ENCODE measurements around the gene LRRC25. TPM values are rescaled to one million over a fixed set of nuclear protein-coding genes. Genes with fewer than 3 reads are reported as not detected.
A peak's percentile ranks its signal among the peaks of the same experiment; 100 is the strongest.
"Not testable (repeated sequence)": the region's sequence is repeated elsewhere in the genome, so short reads cannot be mapped to it uniquely, and the experiment has no call there.

LRRC25 gene
- total RNA-seq, 1 experiment from 2014 or later, result not detected

DNA sequence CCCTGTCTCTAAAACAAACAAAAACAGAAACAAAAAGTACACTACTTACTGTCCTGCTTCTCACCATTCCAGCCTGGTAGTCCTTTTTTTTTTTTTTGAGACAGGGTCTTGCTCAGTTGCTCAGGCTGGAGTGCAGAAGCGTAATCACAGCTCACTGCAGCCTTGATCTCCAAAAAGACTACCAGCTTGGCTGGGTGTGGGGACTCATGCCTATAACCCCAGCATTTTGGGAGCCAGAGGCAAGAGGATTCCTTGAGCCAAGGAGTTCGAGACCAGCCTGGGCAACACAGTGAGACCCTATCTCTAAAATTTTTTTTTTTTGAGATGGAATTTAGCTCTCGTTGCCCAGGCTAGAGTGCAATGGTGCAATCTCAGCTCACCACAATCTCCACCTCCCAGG is 16.6 kb downstream of the LRRC25 start:
- DNase-seq (ENCODE audit: low spot score), result no peak

DNA sequence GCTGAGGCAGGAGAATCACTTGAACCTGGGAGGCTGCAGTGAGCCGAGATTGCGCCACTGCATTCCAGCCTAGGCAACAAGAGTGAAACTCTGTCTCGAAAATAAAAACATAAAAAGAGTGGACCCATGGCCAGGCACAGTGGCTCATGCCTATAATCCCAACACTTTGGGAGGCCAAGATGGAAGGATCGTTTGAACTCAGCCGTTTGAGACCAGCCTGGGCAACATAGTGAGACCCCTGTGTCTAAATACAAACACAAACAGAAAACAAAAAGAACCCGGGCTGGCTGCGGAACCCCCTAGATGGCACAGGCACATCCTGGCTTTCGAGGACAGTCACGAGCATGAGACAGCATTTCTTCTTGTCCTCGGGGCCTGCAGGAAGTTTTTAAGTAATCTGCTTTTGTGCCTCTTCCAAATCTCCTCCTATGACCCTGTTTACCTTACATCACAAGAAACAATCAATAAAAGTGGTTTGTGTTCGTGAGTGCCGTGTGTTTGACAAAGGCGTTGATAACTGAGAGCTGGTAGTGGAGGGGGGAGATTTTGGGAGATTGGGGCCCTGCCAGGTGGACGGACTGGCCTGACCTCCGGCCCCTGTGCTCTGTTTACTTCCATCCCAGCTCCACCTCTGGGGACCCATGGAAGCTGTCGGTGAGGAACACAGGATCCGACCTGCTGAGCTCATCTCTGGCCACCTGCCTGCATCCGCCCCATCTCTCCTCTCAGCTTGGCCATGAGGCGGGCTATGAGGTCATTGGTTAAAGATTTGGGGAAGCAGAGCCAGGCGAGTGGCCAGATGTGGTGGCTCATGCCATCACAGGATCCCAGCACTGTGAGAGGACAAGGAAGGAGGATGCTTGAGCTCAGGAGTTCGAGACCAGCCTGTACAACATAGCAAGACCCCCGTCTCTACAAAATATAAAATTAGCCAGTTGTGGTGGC is 17.3 kb downstream of the LRRC25 start:
- DNase-seq (ENCODE audit: low spot score), result peak; percentile 99

DNA sequence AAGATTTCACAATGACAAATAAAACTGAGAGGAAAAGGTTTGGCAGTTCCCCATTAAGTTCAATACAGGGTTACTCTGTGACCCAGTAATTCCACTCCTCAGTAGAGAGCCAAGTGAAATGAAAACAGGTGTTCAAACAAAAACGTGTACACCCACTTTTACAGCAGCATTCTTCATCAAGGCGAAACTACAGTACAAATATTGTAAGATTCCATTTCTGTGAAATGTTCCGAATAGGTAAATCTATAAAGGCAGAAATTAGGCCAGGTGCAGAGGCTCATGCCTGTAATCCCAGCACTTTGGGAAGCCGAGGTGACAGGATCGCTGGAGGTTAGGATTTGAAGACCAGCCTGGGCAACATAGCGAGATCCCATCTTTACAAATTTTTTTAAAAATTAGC is 20.4 kb downstream of the LRRC25 start:
- no peak for DNase-seq (ENCODE audit: low spot score)

DNA sequence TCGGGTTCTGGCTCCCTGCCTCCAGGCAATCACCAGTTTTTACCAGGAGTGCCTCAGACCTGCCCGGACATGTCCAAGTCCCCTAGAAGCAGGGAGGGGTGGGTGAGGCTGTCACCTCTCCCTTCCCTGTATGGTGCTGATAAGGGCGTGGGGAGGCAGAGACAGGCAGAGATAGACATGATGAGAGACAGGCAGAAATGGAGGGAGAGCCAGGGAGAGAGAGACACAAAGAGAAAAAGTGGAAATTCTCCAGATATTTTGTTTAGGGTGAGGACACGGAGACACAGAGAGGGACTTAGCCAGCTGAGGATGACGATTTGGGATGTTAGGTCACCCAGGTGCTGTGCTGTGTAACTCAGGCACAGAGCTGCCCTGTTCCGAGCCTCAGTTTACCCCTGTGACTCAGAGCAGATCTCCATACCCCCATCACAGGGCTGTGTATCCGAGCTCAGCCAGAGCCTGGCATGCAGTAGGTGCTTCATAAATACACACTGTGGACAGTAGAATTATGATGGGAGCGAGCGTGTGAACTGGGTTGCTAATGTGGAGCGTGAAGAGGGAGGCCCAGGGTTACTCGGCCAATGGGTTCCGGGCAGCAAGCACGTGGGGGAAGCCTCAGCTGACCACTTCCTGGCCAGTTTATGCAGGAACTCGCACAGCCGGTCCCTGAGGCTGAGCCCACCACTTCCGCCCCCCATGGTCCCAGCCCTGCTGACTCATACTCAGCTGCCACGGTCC is 23.4 kb downstream of the LRRC25 start:
- peak; percentile 100 for DNase-seq (ENCODE audit: low spot score)

DNA sequence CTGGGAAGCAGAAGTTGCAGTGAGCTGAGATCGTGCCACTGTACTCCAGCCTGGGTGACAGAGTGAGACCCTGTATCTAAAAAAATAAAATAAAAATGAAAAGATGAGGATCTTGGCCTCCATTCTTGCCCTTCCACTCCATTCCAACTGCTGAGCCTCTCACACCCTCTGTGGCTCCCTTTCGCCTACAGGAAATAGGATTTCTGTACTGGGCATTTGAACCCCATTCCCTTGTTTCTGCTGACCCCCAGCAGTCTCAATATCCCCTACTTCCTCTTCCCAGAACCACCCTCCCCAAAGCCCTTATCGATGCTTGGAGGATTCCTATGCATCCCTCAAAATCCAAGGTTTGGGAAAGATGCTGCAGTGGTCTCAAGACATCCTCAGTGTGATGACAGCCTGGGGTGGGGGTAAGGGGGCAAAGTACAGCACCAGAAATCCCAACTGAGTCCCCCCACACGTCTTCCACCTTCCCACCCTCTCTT is 24.0 kb downstream of the LRRC25 start:
- no peak for DNase-seq (ENCODE audit: low spot score)

DNA sequence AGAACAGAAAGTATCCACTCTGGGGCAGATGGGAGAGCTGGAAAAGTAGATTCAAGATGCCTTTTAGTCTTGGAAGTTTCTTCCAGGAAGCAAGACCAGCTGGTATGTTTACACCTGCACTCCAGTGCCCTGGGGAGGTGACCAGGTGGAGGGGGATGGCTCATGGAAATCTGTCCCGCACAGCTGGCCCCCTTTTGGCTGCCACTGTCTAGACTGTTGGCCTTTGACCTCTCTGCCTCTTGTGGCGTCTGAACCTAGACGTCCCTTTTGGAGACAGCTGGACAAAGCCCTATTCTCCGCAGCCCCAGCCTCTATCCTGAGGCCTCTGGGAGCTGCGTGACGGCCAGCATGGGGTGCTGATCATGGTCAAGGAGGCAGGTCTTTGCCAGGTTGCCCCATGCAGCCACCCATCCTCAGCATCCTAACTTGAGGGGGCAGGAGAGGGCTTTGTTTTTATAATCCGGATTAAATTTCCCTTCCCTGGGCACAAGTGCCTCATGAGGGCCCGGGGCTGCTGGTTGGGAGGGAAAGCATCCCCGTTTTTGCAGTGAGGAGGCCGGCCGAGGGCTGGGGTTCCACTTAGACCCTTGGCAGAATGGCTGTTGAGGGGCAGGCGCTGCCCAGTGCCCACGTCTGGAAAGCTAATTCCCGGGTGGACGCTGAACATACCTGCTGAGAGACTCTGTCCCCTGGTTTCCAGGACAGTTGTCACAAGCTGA is 28.8 kb downstream of the LRRC25 start:
- DNase-seq (ENCODE audit: low spot score), result no peak

DNA sequence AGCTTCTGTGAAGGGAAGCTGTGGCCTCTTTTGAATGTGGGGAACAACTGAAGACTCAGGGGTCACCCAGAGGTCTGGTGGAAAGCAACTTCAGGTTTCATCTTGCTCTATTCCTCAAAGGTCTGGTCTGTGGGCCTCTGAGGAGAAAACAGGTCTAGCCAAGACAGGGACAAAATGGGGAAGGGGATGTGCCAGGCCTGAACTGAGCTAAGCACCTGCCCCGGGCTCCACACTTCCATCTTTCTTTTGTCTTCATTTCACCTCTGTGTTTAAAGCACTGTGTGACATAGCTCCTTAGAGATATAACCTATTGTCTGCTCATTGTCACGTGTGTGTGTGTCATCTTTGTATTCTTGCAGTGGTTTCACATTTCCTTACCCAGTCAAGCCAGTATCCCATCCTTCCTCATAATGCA is 31.4 kb downstream of the LRRC25 start:
- DNase-seq (ENCODE audit: low spot score), result peak; percentile 54

DNA sequence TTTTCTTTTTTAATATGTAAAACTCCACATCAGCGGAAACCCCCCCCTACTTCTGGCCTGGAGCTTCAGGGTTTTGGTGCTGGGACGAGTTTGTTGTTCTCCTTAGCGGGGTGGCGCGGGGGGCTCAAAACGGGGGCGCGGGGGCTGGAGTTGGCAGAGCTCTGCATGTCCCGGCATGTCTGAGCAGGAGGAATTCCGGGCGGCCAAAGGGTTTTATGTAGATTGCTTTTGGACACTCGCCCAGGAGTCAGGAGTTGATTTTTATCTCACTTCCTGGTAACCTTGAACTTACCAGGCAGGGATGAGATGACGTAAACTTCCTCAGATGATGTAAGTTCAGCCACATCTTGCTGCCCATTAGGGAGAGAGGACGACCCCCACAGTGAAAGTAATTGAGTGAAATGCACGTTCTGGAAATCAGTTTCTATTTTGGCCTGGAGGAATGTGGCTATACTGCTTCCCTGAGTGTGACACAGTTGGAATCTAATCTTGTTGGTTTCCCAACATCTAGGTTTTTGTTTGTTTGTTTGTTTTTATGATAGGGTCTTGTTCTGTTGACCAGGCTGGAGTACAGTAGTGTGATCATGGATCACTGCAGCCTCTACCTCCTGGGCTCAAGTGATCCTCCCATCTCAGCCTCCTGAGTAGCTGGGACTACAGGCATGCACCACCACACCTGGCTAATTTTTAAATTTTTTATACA is 32.4 kb downstream of the LRRC25 start:
- DNase-seq (ENCODE audit: low spot score), result peak; percentile 100

DNA sequence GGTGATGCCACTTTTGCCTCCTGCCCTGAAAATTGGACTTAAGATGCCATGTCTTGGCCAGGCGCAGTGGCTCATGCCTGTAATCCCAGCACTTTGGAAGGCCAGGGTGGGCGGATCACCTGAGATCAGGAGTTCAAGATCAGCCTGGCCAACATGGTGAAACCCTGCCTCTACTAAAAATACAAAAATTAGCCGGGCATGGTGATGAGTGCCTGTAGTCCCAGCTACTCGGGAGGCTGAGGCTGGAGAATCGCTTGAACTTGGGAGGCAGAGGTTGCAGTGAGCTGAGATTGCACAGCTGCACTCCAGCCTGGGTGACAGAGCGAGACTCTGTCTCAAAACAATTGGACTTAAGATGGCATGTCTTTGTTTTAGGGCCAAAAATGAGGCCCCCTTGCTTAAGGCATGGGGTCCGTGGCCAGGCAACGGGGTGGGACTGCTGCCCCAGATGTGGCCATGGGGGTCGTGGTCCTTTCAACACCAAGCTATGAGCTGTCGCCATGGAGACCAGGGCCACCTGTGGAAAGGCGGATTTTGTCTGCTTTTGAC is 33.1 kb downstream of the LRRC25 start:
- not testable (repeated sequence) for DNase-seq (ENCODE audit: low spot score)

DNA sequence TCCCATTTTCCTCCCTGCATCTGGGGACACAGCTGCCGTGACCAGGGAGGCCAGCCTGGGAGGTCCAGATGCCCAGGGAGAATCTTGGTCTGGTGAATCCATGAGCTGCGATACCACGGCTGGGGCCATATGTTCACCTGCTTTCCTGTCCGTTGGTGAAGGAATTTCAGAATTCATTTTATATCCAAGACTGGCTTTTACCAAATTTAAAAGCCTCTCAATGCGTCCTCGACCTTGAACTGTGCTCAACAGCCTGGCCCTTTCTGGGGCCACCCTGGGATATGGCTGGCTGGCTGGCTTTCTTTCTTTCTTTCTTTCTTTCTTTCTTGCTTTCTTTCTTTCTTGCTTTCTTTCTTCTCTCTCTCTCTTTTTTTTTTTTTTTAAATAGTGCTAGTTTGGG is 33.6 kb downstream of the LRRC25 start:
- no peak for DNase-seq (ENCODE audit: low spot score)

DNA sequence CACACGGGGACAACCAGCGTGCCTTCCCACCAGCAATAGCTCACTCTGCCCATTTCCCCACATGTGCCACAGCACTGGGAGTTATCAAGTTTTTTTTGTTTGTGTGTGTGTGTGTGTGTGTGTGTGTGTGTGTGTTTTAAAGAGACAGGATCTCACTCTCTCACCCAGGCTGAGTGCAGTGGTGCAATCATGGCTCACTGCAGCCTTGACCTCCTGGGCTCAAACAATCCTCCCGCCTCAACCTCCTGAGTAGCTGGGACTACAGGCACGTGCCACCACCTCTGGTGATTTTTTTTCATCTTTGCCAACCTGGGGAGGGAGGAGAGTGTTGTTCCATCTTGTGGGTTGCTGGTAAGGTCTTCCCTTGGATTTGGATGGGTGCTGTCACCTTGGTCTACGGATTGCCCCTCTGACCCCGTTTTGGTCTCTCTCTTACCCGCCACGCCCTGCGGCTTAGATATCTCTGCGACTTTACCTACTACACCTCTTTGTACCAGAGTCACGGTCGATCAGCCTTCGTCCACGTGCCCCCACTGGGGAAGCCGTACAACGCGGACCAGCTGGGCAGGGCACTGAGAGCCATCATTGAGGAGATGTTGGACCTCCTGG is 34.4 kb downstream of the LRRC25 start:
- DNase-seq (ENCODE audit: low spot score), result no peak

DNA sequence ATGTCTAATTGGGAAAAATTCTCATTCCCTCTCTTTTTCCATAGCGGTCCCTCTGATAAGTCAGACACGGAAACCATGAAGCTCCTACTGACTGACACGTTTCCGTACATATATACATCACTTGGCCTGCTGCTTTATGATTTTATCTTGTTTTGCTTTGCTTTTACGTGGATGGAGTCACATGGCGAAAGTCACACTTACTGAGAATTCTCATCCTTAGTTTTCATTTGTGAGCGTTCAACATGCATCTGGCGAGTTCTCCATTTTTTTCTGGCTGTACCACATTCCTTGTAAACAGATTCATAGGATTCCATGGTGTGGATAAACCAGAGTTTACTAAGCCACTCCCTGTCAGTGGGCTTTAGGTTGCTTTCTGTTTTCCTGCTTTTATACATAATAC is 35.8 kb downstream of the LRRC25 start:
- DNase-seq (ENCODE audit: low spot score), result no peak

DNA sequence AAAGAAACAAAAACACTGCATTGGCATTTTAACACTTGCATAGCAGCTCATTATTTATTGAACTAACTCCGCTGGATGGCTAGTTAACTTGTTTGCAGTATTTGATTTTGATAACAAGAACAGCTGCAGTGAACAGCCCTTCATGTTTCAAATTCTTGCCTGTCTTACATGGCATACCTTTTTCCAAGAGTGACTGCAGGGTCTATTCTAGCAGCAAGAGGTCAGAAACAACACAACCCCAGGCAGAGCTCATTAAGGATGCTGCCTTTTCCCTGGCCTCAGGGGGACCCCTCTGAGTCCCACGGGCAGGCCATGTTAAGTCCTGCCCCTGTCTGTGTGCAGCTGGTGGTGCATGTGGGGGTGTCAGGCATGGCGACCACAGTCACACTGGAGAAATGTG is 40.4 kb downstream of the LRRC25 start:
- no peak for DNase-seq (ENCODE audit: low spot score)

DNA sequence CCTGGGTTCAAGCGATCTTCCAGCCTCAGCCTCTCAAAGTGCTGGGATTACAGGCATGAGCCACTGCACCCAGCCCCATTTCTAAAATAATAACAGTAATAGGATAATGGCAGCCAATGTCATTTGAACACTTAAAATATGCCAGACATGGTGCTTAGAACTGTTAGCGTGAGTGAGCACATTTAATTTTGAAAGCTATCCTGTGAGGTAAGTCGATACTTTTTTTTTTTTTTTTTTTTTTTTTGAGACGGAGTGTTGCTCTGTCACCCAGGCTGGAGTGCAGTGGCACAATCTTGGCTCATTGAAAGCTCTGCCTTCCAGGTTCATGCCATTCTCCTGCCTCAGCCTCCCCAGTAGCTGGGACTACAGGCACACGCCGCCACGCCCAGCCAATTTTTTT is 42.7 kb downstream of the LRRC25 start:
- DNase-seq (ENCODE audit: low spot score), result not testable (repeated sequence)

DNA sequence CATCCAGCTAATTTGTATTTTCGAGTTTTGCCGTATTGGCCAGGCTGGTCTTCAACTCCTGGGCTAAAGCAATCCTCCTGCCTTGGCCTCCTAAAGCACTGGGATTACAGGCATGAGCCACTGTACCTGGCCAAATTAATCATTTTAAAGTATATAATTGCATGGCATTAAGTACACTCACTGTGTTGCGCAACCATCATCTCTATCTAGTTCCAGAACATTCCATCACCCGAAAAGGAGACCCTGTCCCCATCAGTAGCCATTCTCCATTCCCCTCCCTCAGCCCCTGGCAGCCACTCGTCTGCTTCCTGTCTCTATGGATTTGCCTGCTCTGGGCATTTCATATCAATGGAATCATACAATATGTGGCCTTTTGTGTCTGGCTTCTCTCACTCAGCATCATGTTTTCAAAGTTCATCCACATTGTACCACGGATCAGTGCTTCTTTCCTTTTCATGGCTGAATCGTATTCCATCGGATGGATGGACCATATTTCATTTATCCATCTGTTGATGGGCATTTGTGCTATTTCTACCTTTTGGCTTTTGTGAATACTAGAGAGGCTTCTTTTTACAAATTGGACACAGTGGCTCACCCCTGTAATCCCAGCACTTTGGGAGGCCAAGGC is 43.9 kb downstream of the LRRC25 start:
- DNase-seq (ENCODE audit: low spot score), result no peak

DNA sequence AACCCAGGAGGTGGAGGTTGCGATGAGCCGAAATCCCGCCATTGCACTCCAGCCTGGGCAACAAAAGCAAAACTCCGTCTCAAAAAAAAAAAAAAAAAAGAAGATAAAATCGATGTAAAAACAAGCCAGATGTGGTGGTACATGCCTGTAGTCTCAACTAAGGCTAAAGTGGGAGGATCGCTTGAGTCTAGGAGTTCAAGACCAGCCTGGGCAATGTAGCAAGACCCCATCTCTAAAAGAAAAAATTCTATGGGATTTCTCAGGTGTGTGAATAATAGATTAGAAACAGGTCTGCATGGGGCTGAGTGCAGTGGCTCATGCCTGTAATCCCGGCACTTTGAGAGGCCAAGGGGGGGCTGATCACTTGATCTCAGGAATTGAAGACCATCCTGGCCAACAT is 45.9 kb downstream of the LRRC25 start:
- no peak for DNase-seq (ENCODE audit: low spot score)

DNA sequence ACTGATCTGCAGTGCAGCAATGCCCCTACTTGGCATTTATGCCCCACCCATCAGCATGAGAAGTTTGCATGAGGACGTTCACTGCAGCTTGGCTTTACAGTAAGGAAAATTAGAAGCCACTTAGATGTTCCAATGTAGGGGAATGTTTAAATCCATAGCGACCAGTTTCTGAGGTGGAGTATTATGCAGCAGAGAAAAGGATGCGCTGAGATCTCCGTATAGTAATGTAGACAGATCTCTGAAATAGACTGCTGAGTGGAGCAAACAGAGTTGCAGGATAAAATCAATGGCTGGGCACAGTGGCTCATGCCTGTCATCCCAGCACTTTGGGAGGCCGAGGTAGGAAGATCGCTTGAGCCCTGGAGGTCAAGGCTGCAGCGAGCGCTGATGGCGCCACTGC is 46.9 kb downstream of the LRRC25 start:
- no peak for DNase-seq (ENCODE audit: low spot score)

DNA sequence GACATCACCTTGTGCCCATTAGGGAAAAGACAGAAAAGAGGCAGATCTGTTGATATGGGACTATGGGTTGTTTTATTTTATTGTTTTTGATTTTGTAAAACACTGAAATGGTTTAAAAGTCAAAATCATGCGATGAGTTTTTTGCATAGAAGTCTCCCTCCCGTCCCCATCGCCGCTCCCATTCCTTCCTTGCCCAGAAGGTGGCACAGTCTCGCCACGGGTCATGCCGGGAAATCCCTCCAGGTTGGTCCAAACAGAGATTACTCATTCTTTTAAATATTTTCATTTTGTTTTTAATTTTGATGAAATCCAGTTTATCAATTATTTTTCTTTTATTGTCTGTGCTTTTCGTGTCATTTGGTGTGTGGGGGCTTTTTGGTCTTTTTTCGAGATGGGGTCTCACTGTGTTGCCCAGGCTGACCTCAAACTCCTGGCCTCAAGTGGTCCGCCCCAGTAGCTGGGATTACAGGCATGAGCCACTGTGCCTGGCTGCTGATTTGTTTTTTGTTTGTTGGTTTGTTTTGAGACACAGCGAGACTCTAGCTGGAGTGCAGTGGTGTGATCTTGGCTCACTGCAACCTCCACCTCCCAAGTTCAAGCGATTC is 47.8 kb downstream of the LRRC25 start:
- peak; percentile 46 for DNase-seq (ENCODE audit: low spot score)

DNA sequence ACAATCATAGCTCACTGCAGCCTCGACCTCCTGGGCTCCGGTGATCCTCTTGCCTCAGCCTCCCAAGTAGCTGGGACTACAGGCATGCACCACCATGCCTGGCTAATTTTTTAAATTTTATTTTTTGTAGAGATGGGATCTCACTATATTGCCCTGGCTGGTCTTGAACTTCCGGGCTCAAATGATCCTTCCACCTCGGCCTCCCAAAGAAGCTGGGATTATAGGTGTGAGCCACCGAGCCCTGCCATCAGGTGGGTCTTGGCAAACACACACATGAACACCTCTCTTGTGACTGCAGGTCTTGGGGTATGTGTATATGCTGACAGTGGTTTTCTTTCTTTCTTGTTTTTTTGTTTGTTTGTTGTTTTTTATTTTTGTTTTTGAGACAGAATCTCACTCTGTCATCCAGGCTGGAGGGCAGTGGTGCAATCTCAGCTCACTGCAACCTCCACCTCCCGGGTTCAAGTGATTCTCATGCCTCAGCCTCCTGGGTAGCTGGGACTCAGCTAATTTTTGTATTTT is 48.5 kb downstream of the LRRC25 start:
- not testable (repeated sequence) for DNase-seq (ENCODE audit: low spot score)

DNA sequence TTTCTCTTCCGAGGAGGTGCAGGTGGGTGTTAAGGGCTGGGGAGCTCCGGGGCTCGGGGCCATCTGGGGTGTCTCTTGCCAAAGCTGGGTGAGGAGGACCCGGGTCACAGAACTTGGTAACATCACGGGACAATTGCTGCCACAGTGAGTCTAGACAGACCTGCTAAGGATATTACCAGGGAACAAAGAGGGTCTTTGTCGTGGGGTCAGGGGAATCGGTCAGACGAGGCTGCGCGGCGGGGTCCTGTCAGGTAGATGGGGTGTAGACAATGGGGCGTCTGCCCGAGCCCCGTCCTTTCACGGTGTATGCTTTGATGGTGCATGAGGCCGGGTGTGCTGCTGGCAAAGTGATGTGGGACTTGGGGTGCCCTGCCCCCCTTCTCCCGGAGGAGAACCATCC is 49.3 kb downstream of the LRRC25 start:
- no peak for DNase-seq (ENCODE audit: low spot score)
